MM.1S (cell line): Measurements from ENCODE around the gene GPR143.
"Not testable (repeated sequence)": the region's sequence is repeated elsewhere in the genome, so short reads cannot be mapped to it uniquely, and the experiment has no call there.

Source experiments
- DNase-seq: peaks from one replicate; pipeline ENCODE4 v3.0.0-alpha.2; 2015
- H2AFZ ChIP-seq: fragments of 300-600 bp; sonication (generic); 2 replicates; pipeline ENCODE4 v1.6.0; 2016; ENCODE audit warnings: antibody characterized with exemption, low read length
- H3F3A ChIP-seq: fragments of 300-600 bp; sonication (generic); 2 replicates; pipeline ENCODE4 v1.6.1; 2016; ENCODE audit warnings: mild to moderate bottlenecking, antibody characterized with exemption, low read length, moderate library complexity, mixed read lengths; ENCODE audit not compliant: insufficient read depth
- H3K27ac ChIP-seq: fragments of 300-600 bp; sonication (generic); 2 replicates; pipeline ENCODE4 v1.5.1; 2016; ENCODE audit warnings: mild to moderate bottlenecking, low read length
- H3K27me3 ChIP-seq: fragments of 300-600 bp; sonication (generic); replicated peaks from 2 replicates; pipeline ENCODE4 v1.6.0; 2016; ENCODE audit warnings: low read length; ENCODE audit not compliant: insufficient read depth
- H3K36me3 ChIP-seq: fragments of 300-600 bp; sonication (generic); replicated peaks from 2 replicates; pipeline ENCODE4 v1.6.1; 2016; ENCODE audit warnings: mild to moderate bottlenecking, low read length, mixed read lengths; ENCODE audit not compliant: insufficient read depth
- H3K4me1 ChIP-seq: fragments of 300-600 bp; sonication (generic); 2 replicates; pipeline ENCODE4 v1.6.1; 2016; ENCODE audit warnings: low read length, mixed read lengths
- H3K4me2 ChIP-seq: fragments of 300-600 bp; sonication (generic); 2 replicates; pipeline ENCODE4 v1.6.0; 2016; ENCODE audit warnings: low read depth, low read length
- H3K4me3 ChIP-seq: fragments of 300-600 bp; sonication (generic); 2 replicates; pipeline ENCODE4 v1.5.1; 2016; ENCODE audit warnings: low read length, mixed read lengths
- H3K79me2 ChIP-seq: fragments of 300-600 bp; sonication (generic); 2 replicates; pipeline ENCODE4 v1.6.1; 2016; ENCODE audit warnings: mixed run types, low read length, mixed read lengths
- H3K9ac ChIP-seq: fragments of 300-600 bp; sonication (generic); 2 replicates; pipeline ENCODE4 v1.6.1; 2016; ENCODE audit warnings: low read length, mixed read lengths
- H3K9me2 ChIP-seq: fragments of 300-600 bp; sonication (generic); replicated peaks from 2 replicates; pipeline ENCODE4 v1.6.1; 2016; ENCODE audit warnings: mild to moderate bottlenecking, low read length, mixed read lengths; ENCODE audit not compliant: insufficient read depth
- H3K9me3 ChIP-seq: fragments of 300-600 bp; sonication (generic); replicated peaks from 2 replicates; pipeline ENCODE4 v1.6.1; 2016; ENCODE audit warnings: mild to moderate bottlenecking, low read length, mixed read lengths; ENCODE audit not compliant: insufficient read depth
- H4K20me1 ChIP-seq: fragments of 300-600 bp; sonication (generic); 2 replicates; pipeline ENCODE4 v1.6.1; 2016; ENCODE audit warnings: mild to moderate bottlenecking, low read length, moderate library complexity, mixed read lengths; ENCODE audit not compliant: insufficient read depth
- EZH2 ChIP-seq: fragments of 300-600 bp; sonication (generic); optimal IDR thresholded peaks from 2 replicates; pipeline ENCODE3; 2017; ENCODE audit warnings: low read depth, mild to moderate bottlenecking, antibody characterized with exemption, low read length, mixed read lengths
- EZH2phosphoT487 ChIP-seq: fragments of 300-600 bp; sonication (generic); IDR thresholded peaks from 2 replicates; pipeline ENCODE4 v1.6.1; 2018; ENCODE audit warnings: antibody characterized with exemption, low read length
- TF ChIP-seq, protein P1 (sequence below): fragments of 300-600 bp; sonication (generic); IDR thresholded peaks from 2 replicates; pipeline ENCODE4 v1.5.1; 2016; ENCODE audit warnings: antibody characterized with exemption, low read length, mixed read lengths

Gene GPR143

DNA sequence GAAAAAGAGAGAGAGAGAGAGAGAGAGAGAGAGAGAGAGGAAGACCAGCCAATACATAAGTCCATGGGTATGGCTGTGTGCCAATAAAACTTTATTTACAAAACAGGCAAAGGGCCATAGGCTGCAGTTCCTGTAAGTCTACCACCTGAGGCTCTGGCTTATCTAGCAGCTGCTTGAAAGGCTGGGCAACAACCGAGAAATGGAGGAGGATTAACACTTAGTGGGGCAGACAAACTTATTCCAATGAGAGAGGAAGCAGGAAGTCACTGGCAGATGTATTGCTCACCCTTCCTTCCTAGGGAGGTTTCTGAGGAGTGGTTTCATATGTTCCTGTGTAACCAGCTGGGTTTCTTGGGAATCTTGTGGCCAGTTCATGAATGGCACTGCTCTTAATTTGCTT lies 4.7 kb upstream of the GPR143 start:
- TF ChIP-seq EZH2phosphoT487 = no peak
- TF ChIP-seq, protein P1, sequence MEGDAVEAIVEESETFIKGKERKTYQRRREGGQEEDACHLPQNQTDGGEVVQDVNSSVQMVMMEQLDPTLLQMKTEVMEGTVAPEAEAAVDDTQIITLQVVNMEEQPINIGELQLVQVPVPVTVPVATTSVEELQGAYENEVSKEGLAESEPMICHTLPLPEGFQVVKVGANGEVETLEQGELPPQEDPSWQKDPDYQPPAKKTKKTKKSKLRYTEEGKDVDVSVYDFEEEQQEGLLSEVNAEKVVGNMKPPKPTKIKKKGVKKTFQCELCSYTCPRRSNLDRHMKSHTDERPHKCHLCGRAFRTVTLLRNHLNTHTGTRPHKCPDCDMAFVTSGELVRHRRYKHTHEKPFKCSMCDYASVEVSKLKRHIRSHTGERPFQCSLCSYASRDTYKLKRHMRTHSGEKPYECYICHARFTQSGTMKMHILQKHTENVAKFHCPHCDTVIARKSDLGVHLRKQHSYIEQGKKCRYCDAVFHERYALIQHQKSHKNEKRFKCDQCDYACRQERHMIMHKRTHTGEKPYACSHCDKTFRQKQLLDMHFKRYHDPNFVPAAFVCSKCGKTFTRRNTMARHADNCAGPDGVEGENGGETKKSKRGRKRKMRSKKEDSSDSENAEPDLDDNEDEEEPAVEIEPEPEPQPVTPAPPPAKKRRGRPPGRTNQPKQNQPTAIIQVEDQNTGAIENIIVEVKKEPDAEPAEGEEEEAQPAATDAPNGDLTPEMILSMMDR = no peak
- no peak for TF ChIP-seq EZH2
- no peaks in the 10 kb centered on the region for H3K9me3 ChIP-seq
- peaks cover 12% of the 10 kb centered on the region for H3K27me3 ChIP-seq
- 0 out of 2 replicates have a peak, but pooled peaks cover 3% of the 10 kb centered on the region for H3F3A ChIP-seq
- no peaks in the 10 kb centered on the region for H3K9me2 ChIP-seq
- no peak overlapping the region for H3K9ac ChIP-seq
- no peaks in the 10 kb centered on the region for H3K36me3 ChIP-seq
- H3K27ac ChIP-seq = no peak overlapping the region
- no peak overlapping the region for H3K4me2 ChIP-seq
- no peak overlapping the region for H2AFZ ChIP-seq
- DNase-seq = no peak
- no peaks in the 10 kb centered on the region for H4K20me1 ChIP-seq
- H3K4me3 ChIP-seq = no peak overlapping the region
- H3K4me1 ChIP-seq = peaks cover 4% of the 10 kb centered on the region
- H3K79me2 ChIP-seq = no peaks in the 10 kb centered on the region

- H3K9ac ChIP-seq, H3K9me2 ChIP-seq, H3K4me3 ChIP-seq, H3K79me2 ChIP-seq, H3K4me2 ChIP-seq, H4K20me1 ChIP-seq, H3K27ac ChIP-seq, H3K36me3 ChIP-seq, H2AFZ ChIP-seq, H3K4me1 ChIP-seq, H3K9me3 ChIP-seq, H3K27me3 ChIP-seq, DNase-seq, H3F3A ChIP-seq: not testable (repeated sequence)
These were observed 2.7 kb upstream of the GPR143 start for GRCh38 chrX:9768321-9768839.

DNA sequence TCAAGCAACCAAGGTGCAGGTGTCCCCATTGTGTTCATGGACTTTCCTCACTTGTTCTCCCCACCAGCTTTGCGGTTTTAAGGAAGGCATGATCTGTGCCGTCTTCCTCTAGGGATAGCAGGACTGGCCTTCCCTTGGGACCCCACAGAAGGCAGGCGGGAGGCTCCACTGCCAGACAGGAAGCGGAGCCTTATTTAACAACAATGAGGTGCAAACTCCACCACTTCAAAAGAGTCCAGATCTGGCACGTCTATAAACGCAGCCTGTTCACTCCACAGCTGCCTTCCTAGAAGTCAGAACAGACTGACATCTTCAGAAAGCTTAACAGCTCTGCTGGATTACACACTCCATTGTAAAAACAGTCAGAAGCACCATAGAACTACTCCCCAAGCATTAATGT lies 1.7 kb upstream of the GPR143 start:
- no peaks in the 10 kb centered on the region for H3K36me3 ChIP-seq
- no peaks in the 10 kb centered on the region for H3F3A ChIP-seq
- H4K20me1 ChIP-seq = no peaks in the 10 kb centered on the region
- H3K9me2 ChIP-seq = no peaks in the 10 kb centered on the region
- no peak for DNase-seq
- no peaks in the 10 kb centered on the region; the same call in 1 of the 2 replicates for H3K27me3 ChIP-seq
- no peaks in the 10 kb centered on the region for H3K9me3 ChIP-seq
- no peak overlapping the region for H3K27ac ChIP-seq
- no peaks in the 10 kb centered on the region for H3K79me2 ChIP-seq
- no peak overlapping the region for H3K4me3 ChIP-seq
- TF ChIP-seq EZH2phosphoT487 = no peak
- TF ChIP-seq EZH2 = no peak
- TF ChIP-seq, protein P1 = no peak
- H2AFZ ChIP-seq = no peak overlapping the region
- H3K4me2 ChIP-seq = no peak overlapping the region
- no peaks in the 10 kb centered on the region for H3K4me1 ChIP-seq
- no peak overlapping the region for H3K9ac ChIP-seq

DNA sequence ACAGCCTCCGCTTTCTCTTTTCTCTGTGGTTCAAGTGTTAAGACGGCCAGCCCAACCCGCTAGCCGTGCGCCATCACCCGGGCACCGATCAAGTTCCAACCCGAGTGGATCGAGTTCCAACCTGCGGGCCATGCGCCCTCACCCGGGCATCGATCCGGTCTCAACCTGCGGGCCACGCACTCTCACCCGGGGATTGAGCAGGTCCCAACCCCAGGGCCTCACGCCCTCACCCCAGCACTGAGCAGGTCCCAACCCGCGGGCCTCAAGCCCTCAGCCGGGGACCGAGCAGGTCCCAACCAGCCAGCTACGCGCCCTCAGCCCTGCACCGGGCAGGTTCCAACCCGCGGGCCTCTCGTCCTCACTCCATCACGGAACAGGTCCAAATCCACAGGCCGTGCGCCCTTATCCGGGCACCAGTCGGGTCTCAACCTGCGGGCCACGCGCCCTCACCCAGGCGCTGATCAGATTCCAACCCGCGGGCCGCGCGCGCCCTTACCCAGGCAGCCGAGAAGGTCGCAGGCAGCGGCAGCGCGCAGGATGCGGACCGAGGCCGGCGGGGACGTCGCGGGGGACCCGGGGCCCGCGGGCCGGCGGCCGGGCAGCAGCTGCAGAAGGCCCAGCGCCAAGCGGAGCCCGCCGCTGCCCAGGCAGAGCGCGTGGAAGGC lies 443 bp downstream of the GPR143 start:
- H3K9ac ChIP-seq = no peak overlapping the region
- no peak overlapping the region for H3K4me2 ChIP-seq
- no peak for DNase-seq

More for the DNA sequence above, 443 bp downstream of the GPR143 start:
- no peaks in the 10 kb centered on the region for H3K9me2 ChIP-seq
- H4K20me1 ChIP-seq = no peaks in the 10 kb centered on the region
- no peak overlapping the region for H3K27ac ChIP-seq
- no peaks in the 10 kb centered on the region for H3K27me3 ChIP-seq
- H2AFZ ChIP-seq = no peak overlapping the region
- TF ChIP-seq, protein P1 = no peak
- TF ChIP-seq EZH2 (no peak), EZH2phosphoT487 (no peak)
- no peaks in the 10 kb centered on the region for H3K36me3 ChIP-seq
- no peaks in the 10 kb centered on the region for H3K79me2 ChIP-seq
- no peaks in the 10 kb centered on the region for H3F3A ChIP-seq
- no peaks in the 10 kb centered on the region for H3K4me1 ChIP-seq
- H3K4me3 ChIP-seq = no peak overlapping the region
- no peaks in the 10 kb centered on the region for H3K9me3 ChIP-seq
